Lower leg skin (tissue), 4 donors: ENCODE measurements around the gene SRGAP1. TPM values are rescaled to one million over a fixed set of nuclear protein-coding genes. Genes with fewer than 3 reads are reported as not detected.

Experiments used
- DNase-seq, 2 donors: peaks; one replicate each; pipeline ENCODE4 v3.0.0-alpha.2; 2019; ENCODE audit warnings: low spot score in 2 of 2
- H3K4me3 ChIP-seq: fragments of 200-600 bp; sonication (generic); 2 replicates; pipeline ENCODE4 v1.5.1; 2017; ENCODE audit warnings: mild to moderate bottlenecking, low read depth; ENCODE audit not compliant: poor library complexity, severe bottlenecking
- POLR2A ChIP-seq, 2 donors: fragments of 450-650 bp; IDR thresholded peaks; one replicate each; pipeline ENCODE4 v1.6.1; 2016 to 2017; ENCODE audit warnings: antibody characterized with exemption in 2 of 2, mild to moderate bottlenecking in 1 of 2, moderate library complexity in 1 of 2
- WGBS, 2 donors: methylation state at CpG; one replicate each; pipeline ENCODE4 v1.1.5; 2018; 5-methylcytosine and 5-hydroxymethylcytosine counted together
- intact Hi-C: fragments of 100-400 bp; cut with DNase I; formaldehyde crosslinking; loops from one replicate; pipeline ENCODE4 v1.15.0; 2023; ENCODE audit warnings: low total_unique reads
- total RNA-seq, 4 donors: library from RNA; depleted of rRNA; stranded (reverse); fragments of >200 nt; gene quantifications; one replicate each; pipeline ENCODE4 v1.1.0, GENCODE V29; 2016
- TF ChIP-seq, protein P1 (sequence below), 3 donors: fragments of 450-650 bp; IDR thresholded peaks; one replicate each; pipeline ENCODE4 v1.5.1; 2016; ENCODE audit warnings: antibody characterized with exemption in 3 of 3, mild to moderate bottlenecking in 3 of 3, moderate library complexity in 2 of 3

The SRGAP1 gene
- total RNA-seq, 4 donors from 2014 or later: 1.3 to 6.0 (median 1.7) TPM

DNA sequence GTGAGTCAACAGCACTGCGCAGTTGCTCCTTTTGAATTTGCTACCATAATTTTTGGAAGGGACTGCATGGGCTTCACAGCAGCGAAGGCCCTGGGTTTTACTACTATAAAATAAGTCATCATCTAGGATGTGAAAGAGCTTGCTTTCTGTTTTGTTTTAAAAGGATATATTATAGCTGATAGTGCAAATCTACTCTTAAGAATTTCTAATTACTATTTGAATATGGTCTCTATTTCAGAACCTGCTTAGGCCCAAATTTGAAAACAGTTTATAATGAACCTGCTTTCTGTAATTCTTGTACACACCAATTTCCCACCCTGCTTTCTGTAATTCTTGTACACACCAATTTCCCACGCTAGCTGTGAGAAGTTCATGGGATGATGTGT is 73.0 kb downstream of the SRGAP1 start:
- no peak for TF ChIP-seq POLR2A (IDR thresholded peaks at IDR 0.05)
- TF ChIP-seq, protein P1, sequence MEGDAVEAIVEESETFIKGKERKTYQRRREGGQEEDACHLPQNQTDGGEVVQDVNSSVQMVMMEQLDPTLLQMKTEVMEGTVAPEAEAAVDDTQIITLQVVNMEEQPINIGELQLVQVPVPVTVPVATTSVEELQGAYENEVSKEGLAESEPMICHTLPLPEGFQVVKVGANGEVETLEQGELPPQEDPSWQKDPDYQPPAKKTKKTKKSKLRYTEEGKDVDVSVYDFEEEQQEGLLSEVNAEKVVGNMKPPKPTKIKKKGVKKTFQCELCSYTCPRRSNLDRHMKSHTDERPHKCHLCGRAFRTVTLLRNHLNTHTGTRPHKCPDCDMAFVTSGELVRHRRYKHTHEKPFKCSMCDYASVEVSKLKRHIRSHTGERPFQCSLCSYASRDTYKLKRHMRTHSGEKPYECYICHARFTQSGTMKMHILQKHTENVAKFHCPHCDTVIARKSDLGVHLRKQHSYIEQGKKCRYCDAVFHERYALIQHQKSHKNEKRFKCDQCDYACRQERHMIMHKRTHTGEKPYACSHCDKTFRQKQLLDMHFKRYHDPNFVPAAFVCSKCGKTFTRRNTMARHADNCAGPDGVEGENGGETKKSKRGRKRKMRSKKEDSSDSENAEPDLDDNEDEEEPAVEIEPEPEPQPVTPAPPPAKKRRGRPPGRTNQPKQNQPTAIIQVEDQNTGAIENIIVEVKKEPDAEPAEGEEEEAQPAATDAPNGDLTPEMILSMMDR (IDR thresholded peaks at IDR 0.05): no peak
- DNase-seq: no peak
- intact Hi-C loops: no loop called here
- no peak overlapping the region for H3K4me3 ChIP-seq
- 95 to 97% methylated on average over 3 of the region's 3 CpGs for WGBS, 2 donors

DNA sequence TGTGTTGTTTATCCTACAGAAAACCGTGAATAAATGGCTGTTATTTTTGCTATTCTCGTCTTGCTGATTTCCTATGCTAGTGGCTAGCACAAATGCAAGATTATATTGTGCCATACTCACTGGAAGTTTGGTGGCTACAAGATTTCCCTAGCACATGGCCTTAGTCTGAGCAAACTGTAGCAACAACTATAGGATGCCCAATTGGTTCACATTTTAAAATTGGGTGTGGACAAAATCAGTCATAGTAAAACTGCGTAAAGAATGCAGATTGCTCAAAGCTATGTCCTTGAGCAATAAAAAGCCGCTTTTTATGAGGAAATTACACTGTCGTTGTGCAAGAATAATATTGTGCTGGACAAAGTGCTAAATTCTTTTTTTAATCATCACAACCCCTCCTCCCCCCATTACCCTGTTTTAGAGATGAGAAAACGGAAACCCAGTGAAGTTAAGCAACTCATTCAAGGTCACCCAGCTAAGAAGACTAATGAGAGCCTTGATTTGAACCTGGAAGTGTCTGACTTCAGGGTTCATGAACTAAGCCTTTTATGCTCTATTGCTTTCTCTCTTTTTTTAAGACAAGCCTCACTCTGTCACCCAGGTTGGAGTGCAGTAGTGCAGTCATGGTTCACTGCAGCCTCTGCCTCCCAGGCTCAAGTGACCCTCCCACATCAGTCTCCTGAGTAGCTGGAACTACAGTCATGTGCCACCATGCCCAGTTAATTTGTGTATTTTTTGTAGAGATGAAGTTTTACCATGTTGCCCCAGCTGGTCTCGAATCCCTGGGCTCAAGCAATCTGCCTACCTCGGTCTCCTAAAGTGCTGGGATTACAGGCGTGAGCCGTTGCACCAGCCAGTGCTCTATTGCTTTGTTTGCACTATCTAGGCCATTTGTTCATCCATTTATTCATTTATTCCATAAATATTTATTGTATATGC is 73.6 kb downstream of the SRGAP1 start:
- intact Hi-C loops: no loop called here
- 63 to 69% methylated on average over 10 of the region's 10 CpGs for WGBS, 2 donors

DNA sequence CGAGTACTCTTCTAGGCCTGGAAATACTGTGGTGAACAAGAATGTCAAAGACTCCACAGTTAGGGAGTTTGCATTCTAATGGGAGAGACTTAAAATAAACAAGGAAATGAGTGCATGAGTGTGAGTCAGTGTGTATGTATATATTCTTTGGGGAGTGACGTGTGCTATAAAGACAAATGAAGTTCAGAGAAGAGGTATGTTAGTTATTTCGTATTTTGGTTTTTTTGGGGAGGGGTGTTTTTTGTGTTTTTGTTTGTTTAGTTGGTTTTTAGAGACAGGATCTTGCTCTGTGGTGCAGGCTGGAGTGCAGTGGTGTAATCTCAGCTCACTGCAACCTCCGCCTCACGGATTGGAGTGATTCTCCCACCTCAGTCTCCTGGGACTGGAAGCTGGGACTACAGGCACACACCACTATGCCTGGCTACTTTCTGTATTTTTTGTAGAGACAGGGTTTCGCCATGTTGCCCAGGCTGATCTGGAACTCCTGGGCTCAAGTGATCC is 74.3 kb downstream of the SRGAP1 start:
- intact Hi-C loops: no loop called here
- 87 to 90% methylated on average over 6 of the region's 6 CpGs for WGBS, 2 donors
- no peak for DNase-seq
- H3K4me3 ChIP-seq: no peak overlapping the region
- TF ChIP-seq POLR2A (IDR thresholded peaks at IDR 0.05): no peak
- TF ChIP-seq, protein P1 (IDR thresholded peaks at IDR 0.05): no peak

More for the DNA sequence above, 73.6 kb downstream of the SRGAP1 start:
- DNase-seq: peak in 1 of 2 donors; percentile 25
- H3K4me3 ChIP-seq: no peak overlapping the region
- TF ChIP-seq, protein P1 (IDR thresholded peaks at IDR 0.05): no peak
- no peak for TF ChIP-seq POLR2A (IDR thresholded peaks at IDR 0.05)

DNA sequence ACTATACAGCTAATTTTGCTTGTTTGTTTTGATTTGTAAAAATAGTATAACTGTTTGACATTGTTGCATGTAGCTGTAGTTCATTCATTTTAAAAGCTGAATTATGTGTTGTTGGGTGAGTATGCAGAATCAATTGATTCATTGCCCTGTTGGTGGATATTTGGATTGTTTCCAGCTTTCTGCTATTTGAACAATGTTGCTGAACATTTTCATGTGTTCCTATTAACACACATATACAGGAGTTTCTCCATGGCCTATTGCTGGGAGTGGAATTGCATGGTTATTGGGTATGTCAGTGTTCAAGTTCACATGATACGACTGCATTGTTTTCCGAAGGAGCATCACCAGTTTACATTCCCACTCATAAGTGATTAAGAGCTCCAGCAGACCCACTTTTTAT is 75.3 kb downstream of the SRGAP1 start:
- H3K4me3 ChIP-seq: no peak overlapping the region
- intact Hi-C loops: no loop called here
- 92 to 97% methylated on average over 2 of the region's 2 CpGs for WGBS, 2 donors
- DNase-seq: no peak
- TF ChIP-seq, protein P1 (IDR thresholded peaks at IDR 0.05): no peak
- no peak for TF ChIP-seq POLR2A (IDR thresholded peaks at IDR 0.05)

DNA sequence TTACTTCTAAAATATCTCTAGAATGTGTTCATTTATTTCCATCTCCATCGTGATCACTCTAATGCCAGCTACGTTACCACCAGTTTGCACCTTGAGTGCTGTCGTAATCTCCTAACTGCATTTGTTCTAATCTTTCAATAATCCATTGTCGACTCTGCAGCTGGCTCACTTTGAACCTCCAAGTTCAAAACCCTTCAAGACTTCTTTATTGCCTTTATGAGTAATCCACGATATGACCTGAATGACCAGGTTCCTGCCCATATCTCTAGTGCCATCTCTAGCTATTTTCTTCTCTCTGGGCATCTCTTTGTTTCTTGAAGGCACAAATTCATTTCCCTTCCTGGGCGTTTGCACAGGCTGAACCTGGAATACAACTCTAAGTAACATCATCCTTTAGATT is 76.7 kb downstream of the SRGAP1 start:
- WGBS, 2 donors: 95% methylated on average over 6 of the region's 6 CpGs
- DNase-seq: no peak
- H3K4me3 ChIP-seq: no peak overlapping the region
- intact Hi-C loops: no loop called here
- TF ChIP-seq POLR2A (IDR thresholded peaks at IDR 0.05): no peak
- TF ChIP-seq, protein P1 (IDR thresholded peaks at IDR 0.05): no peak
